Spleen (tissue), 11 donors: ENCODE measurements around the gene ACSF2. TPM values are rescaled to one million over a fixed set of nuclear protein-coding genes. Genes with fewer than 3 reads are reported as not detected.
A peak's percentile ranks its signal among the peaks of the same experiment; 100 is the strongest.

ENCODE experiments used
- DNase-seq: peaks from one replicate; pipeline ENCODE4 v3.0.0-alpha.2; 2020
- H3K27ac ChIP-seq, 8 donors: fragments of 200-600 bp; sonication (generic) in 7 of 8; 1 replicate in 4 of 8; 2 replicates in 4 of 8; pipeline versions ENCODE4 v1.5.0 to v1.8.0; 2016 to 2021; ENCODE audit warnings: inconsistent platforms in 4 of 8, mild to moderate bottlenecking in 4 of 8, moderate library complexity in 1 of 8
- H3K27me3 ChIP-seq, 7 donors: fragments of 200-600 bp; sonication (generic) in 6 of 7; replicated peaks in 1 of 7; 1 replicate in 4 of 7; 2 replicates in 3 of 7; pipeline versions ENCODE4 v1.5.0 to v1.8.0; 2016 to 2021; ENCODE audit warnings: inconsistent platforms in 3 of 7, mild to moderate bottlenecking in 1 of 7
- H3K36me3 ChIP-seq, 6 donors: fragments of 200-600 bp; sonication (generic) in 5 of 6; 1 replicate in 4 of 6; 2 replicates in 2 of 6; pipeline versions ENCODE4 v1.5.0 to v1.8.0; 2016 to 2021; ENCODE audit warnings: inconsistent platforms in 2 of 6
- H3K4me1 ChIP-seq, 6 donors: fragments of 200-600 bp; sonication (generic) in 5 of 6; 1 replicate in 3 of 6; 2 replicates in 3 of 6; pipeline versions ENCODE4 v1.5.0 to v1.8.0; 2016 to 2021; ENCODE audit warnings: inconsistent platforms in 3 of 6
- H3K4me3 ChIP-seq, 8 donors: fragments of 200-600 bp; sonication (generic) in 7 of 8; 1 replicate in 4 of 8; 2 replicates in 4 of 8; pipeline versions ENCODE4 v1.5.0 to v1.8.0; 2016 to 2021; ENCODE audit warnings: inconsistent platforms in 4 of 8, mild to moderate bottlenecking in 4 of 8, moderate library complexity in 2 of 8
- H3K9me3 ChIP-seq, 8 donors: fragments of 200-600 bp; sonication (generic) in 7 of 8; 1 replicate in 4 of 8; 2 replicates in 4 of 8; pipeline versions ENCODE4 v1.5.0 to v1.8.0; 2016 to 2021; ENCODE audit warnings: inconsistent platforms in 4 of 8
- CTCF ChIP-seq, 11 experiments: fragments of 200-600 bp in 7 of 11; fragments of 450-650 bp in 4 of 11; sonication (generic) in 4 of 11; IDR thresholded peaks in 8 of 11; conservative IDR thresholded peaks in 3 of 11; 1 replicate in 7 of 11; 2 replicates in 4 of 11; pipeline versions ENCODE4 v1.4.0 to v1.8.0; 2016 to 2021; ENCODE audit warnings: antibody characterized with exemption in 11 of 11, inconsistent platforms in 4 of 11, mild to moderate bottlenecking in 1 of 11
- POLR2A ChIP-seq, 3 donors: fragments of 450-650 bp; IDR thresholded peaks; one replicate each; pipeline ENCODE4 v1.5.1; 2017; ENCODE audit warnings: antibody characterized with exemption in 3 of 3, mild to moderate bottlenecking in 1 of 3
- POLR2AphosphoS5 ChIP-seq, 3 donors: sonication (generic); formaldehyde crosslinking; IDR thresholded peaks; one replicate each; pipeline ENCODE4 v1.5.1; 2017; ENCODE audit warnings: antibody characterized with exemption in 3 of 3
- WGBS, 5 donors: extraction: QIAGEN DNeasy Blood & Tissue Kit in 3 of 5; methylation state at CpG; one replicate each; pipeline versions ENCODE4 v1.1.5 to v1.1.7; 2013 to 2018; 5-methylcytosine and 5-hydroxymethylcytosine counted together
- intact Hi-C: fragments of 100-400 bp; cut with DNase I; formaldehyde crosslinking; loops from one replicate; pipeline ENCODE4 v1.15.0; 2023; ENCODE audit warnings: low total_unique reads
- polyA plus RNA-seq, 3 donors: library from polyadenylated mRNA; stranded (reverse); fragments of 200-250 nt; gene quantifications; one replicate each; pipeline ENCODE4 v1.2.1, GENCODE V29; 2013
- total RNA-seq, 7 donors: library from RNA; depleted of rRNA in 3 of 7; stranded (reverse); fragments of >200 nt in 3 of 7; fragmentation: NEBNext Ultra II Directional in 4 of 7; extraction: Animal tissue kit (Norgen Biotek cat#: 25700) in 4 of 7; gene quantifications; one replicate each; pipeline versions ENCODE4 v1.1.0 to v1.2.1, GENCODE V29; 2016 to 2021
- donor health status: healthy with polysubstance abuse.
- donor health status: DM: no; HTN: no; CAD: no; lungs with moderate emphysema.
- donor health status: DM: no; HTN: no; CAD: no.
- donor health status: Bipolar disorder and iron deficiency.
- donor health status: healthy.
- donor health status: DM: no; HTN: no; CAD: no.
- donor health status: DM: yes; HTN: yes; CAD: no.

Gene ACSF2
- total and polyA plus RNA-seq, 10 donors = 21.7 to 50.0 (median 39.1) TPM

DNA sequence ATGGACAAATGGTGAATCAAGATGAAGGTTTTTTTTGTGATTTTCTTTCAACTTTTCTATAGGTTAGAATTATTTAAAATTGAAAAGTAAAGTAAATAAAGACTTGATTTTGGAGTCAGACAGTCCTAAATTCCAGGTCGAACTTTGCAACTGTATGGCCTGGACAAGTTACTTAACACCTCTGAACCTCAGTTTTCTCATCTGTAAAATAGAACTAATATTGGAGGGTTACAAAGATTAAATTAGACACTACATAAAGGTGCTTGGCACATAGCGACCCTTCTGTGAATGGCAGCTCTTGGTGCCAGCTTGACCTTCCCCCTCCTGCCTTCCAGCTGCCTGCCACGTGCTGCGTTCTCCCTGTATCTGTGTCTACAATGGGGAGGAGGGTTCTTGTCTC is 55.6 kb downstream of the ACSF2 start:
- H3K27ac ChIP-seq = peak overlapping the region in 4 of 8 donors; percentile 15 to 89 (median 43)
- no peaks in the 10 kb centered on the region for H3K27me3 ChIP-seq
- intact Hi-C loops = no loop called here
- H3K4me1 ChIP-seq = peaks cover 18 to 49% (median 42%) of the 10 kb centered on the region in 6 donors
- 80 to 91% (median 88%) methylated on average over 4 of the region's 4 CpGs for WGBS, 5 donors
- no peak overlapping the region for H3K4me3 ChIP-seq
- peaks cover 0 to 51% (median 33%) of the 10 kb centered on the region in 6 donors for H3K36me3 ChIP-seq
- no peaks in the 10 kb centered on the region for H3K9me3 ChIP-seq
- TF ChIP-seq POLR2A (IDR thresholded peaks at IDR 0.05) (no peak), POLR2AphosphoS5 (IDR thresholded peaks at IDR 0.05) (no peak), CTCF (IDR thresholded peaks at IDR 0.05 in 8 of 11, conservative IDR thresholded peaks at IDR 0.05 in 3 of 11) (no peak)
- no peak for DNase-seq

DNA sequence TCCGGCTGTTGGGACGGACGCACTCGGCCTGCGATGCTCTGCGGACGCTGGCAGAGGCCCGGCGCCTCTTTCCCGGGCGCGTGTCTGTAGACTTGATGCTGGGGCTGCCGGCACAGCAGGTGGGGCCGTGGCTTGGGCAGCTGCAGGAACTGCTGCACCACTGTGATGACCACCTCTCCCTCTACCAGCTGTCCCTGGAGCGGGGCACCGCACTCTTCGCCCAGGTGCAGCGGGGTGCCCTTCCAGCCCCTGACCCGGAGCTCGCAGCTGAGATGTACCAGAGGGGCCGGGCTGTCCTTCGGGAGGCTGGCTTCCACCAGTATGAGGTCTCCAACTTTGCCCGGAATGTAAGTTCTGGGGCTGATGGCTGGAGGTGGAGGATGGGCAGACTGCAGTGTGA is 56.1 kb downstream of the ACSF2 start:
- intact Hi-C loops = no loop called here
- 87 to 94% (median 93%) methylated on average over 2 to 23 of the region's 23 CpGs for WGBS, 5 donors
- peaks cover 18 to 49% (median 42%) of the 10 kb centered on the region in 6 donors for H3K4me1 ChIP-seq
- H3K9me3 ChIP-seq = no peaks in the 10 kb centered on the region
- H3K4me3 ChIP-seq = no peak overlapping the region
- no peaks in the 10 kb centered on the region for H3K27me3 ChIP-seq
- peak; percentile 78 for DNase-seq
- peaks cover 0 to 56% (median 33%) of the 10 kb centered on the region in 6 donors for H3K36me3 ChIP-seq
- TF ChIP-seq POLR2A (IDR thresholded peaks at IDR 0.05) (no peak), CTCF (IDR thresholded peaks at IDR 0.05 in 8 of 11, conservative IDR thresholded peaks at IDR 0.05 in 3 of 11) (no peak), POLR2AphosphoS5 (IDR thresholded peaks at IDR 0.05) (no peak)
- peak overlapping the region in 3 of 8 donors; percentile 15 to 54 (median 19) for H3K27ac ChIP-seq

DNA sequence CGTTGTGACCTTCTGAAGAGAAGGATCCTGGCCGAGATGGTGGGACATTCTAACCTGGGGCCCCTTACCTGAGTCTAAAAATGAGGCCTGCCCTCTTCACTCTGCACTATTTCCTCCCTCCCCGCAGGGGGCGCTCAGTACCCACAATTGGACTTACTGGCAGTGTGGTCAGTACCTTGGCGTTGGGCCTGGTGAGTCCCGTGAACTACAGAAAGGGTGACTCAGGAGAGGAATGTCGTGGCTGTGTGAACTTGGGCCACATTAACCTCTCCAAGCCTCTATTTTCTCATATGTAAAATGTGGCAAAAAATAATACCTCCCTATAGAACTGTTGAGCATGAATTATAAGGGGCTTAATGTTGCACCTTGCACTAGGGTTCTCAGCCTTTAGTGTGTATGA is 56.5 kb downstream of the ACSF2 start:
- H3K9me3 ChIP-seq = no peaks in the 10 kb centered on the region
- H3K27ac ChIP-seq = peak overlapping the region in 4 of 8 donors; percentile 34 to 50 (median 50)
- 14 to 36% (median 21%) methylated on average over 7 of the region's 7 CpGs for WGBS, 5 donors
- H3K27me3 ChIP-seq = no peaks in the 10 kb centered on the region
- peak; percentile 93 for DNase-seq
- no peak overlapping the region for H3K4me3 ChIP-seq
- peaks cover 0 to 60% (median 35%) of the 10 kb centered on the region in 6 donors for H3K36me3 ChIP-seq
- intact Hi-C loops = no loop called here
- peaks cover 18 to 49% (median 42%) of the 10 kb centered on the region in 6 donors for H3K4me1 ChIP-seq
- TF ChIP-seq CTCF (IDR thresholded peaks at IDR 0.05 in 8 of 11, conservative IDR thresholded peaks at IDR 0.05 in 3 of 11) (peak; percentile 44 to 86 (median 79)), POLR2AphosphoS5 (IDR thresholded peaks at IDR 0.05) (peak in 2 of 3 donors; percentile 43 to 80), POLR2A (IDR thresholded peaks at IDR 0.05) (no peak)

DNA sequence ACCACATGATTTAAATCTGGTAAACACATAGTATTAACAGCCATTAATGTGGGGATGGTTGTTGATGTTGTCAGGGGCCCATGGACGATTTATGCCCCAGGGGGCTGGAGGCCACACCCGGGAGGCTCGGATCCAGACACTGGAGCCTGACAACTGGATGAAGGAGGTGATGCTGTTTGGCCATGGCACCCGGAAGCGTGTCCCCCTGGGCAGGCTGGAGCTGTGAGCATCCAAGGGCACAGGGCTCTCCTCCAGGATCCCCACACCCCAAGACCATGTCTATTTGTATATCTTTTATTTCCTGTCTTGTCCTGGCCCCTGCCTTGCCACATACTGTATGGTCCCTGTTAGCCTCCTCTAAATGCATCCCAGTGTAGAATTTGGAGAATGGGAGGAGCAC is 57.2 kb downstream of the ACSF2 start:
- no peaks in the 10 kb centered on the region for H3K9me3 ChIP-seq
- H3K36me3 ChIP-seq = peaks cover 0 to 65% (median 35%) of the 10 kb centered on the region in 6 donors
- H3K27me3 ChIP-seq = no peaks in the 10 kb centered on the region
- no peak overlapping the region for H3K27ac ChIP-seq
- intact Hi-C loops = no loop called here
- 82 to 98% (median 93%) methylated on average over 5 of the region's 5 CpGs for WGBS, 5 donors
- no peak overlapping the region for H3K4me3 ChIP-seq
- no peak for TF ChIP-seq POLR2AphosphoS5 (IDR thresholded peaks at IDR 0.05)
- TF ChIP-seq POLR2A (IDR thresholded peaks at IDR 0.05) = no peak
- TF ChIP-seq CTCF (IDR thresholded peaks at IDR 0.05 in 8 of 11, conservative IDR thresholded peaks at IDR 0.05 in 3 of 11) = no peak
- peaks cover 15 to 45% (median 35%) of the 10 kb centered on the region in 6 donors for H3K4me1 ChIP-seq
- DNase-seq = peak; percentile 50
